NCI-H226 (cell line): ENCODE results near the gene ACACA.

Source experiments
- DNase-seq: peaks from one replicate; pipeline ENCODE4 v3.0.0-alpha.2; 2015

The ACACA gene

GRCh38 chr17:37340804-37341203, 65.8 kb downstream of the ACACA start:
- DNase-seq, result no peak

- DNase-seq, result no peak
These were observed 67.3 kb downstream of the ACACA start for GRCh38 chr17:37339321-37339720.

- no peak for DNase-seq
These were observed 67.8 kb downstream of the ACACA start for GRCh38 chr17:37338847-37339246.

- peak; percentile 68 for DNase-seq
These were observed 79.1 kb downstream of the ACACA start for GRCh38 chr17:37327341-37328090.

GRCh38 chr17:37322826-37323561, 83.6 kb downstream of the ACACA start:
- no peak for DNase-seq

GRCh38 chr17:37322106-37322505, 84.5 kb downstream of the ACACA start:
- DNase-seq, result no peak

- no peak for DNase-seq
These were observed 87.6 kb downstream of the ACACA start for GRCh38 chr17:37318931-37319594.

- no peak for DNase-seq
These were observed 88.8 kb downstream of the ACACA start for GRCh38 chr17:37317867-37318266.

GRCh38 chr17:37315601-37316000, 91.0 kb downstream of the ACACA start:
- DNase-seq, result no peak

- DNase-seq, result peak; percentile 12
These were observed 94.3 kb downstream of the ACACA start for GRCh38 chr17:37312137-37312923.

- DNase-seq, result no peak
These were observed 95.7 kb downstream of the ACACA start for GRCh38 chr17:37310940-37311339.

GRCh38 chr17:37309051-37309450, 97.6 kb downstream of the ACACA start:
- DNase-seq, result no peak

GRCh38 chr17:37305406-37305905, 101.2 kb downstream of the ACACA start:
- DNase-seq, result no peak

- DNase-seq, result no peak
These were observed 105.3 kb downstream of the ACACA start for GRCh38 chr17:37301288-37301687.

GRCh38 chr17:37300683-37301082, 106.0 kb downstream of the ACACA start:
- DNase-seq, result no peak

GRCh38 chr17:37299257-37299980, 107.2 kb downstream of the ACACA start:
- DNase-seq, result no peak

- no peak for DNase-seq
These were observed 110.7 kb downstream of the ACACA start for GRCh38 chr17:37295888-37296287.

- DNase-seq, result no peak
These were observed 111.7 kb downstream of the ACACA start for GRCh38 chr17:37294888-37295287.

GRCh38 chr17:37293770-37294169, 112.9 kb downstream of the ACACA start:
- no peak for DNase-seq

GRCh38 chr17:37292429-37293139, 114.1 kb downstream of the ACACA start:
- DNase-seq, result no peak

- no peak for DNase-seq
These were observed 115.3 kb downstream of the ACACA start for GRCh38 chr17:37291351-37291750.
